Measurements from ENCODE around the gene SPI1. TPM values are rescaled to one million over a fixed set of nuclear protein-coding genes. Genes with fewer than 3 reads are reported as not detected.

Gene SPI1
- total RNA-seq, 4 donors from 2014 or later: 4.7 to 13.4 (median 9.8) TPM

GRCh38 chr11:47376525-47377371 lies 1.6 kb downstream of the SPI1 start:
- TF ChIP-seq CTCF (IDR thresholded peaks at IDR 0.05) (no peak), POLR2AphosphoS5 (IDR thresholded peaks at IDR 0.05) (no peak), POLR2A (IDR thresholded peaks at IDR 0.05) (no peak), EP300 (IDR thresholded peaks at IDR 0.05) (no peak)
- Histone ChIP-seq H3K9me3 (no peaks in the 10 kb centered on the region), H3K27me3 (no peaks in the 10 kb centered on the region), H3K27ac (peak overlapping the region; percentile 71), H3K4me3 (peak overlapping the region; percentile 42), H3K4me1 (peaks cover 8% of the 10 kb centered on the region), H3K36me3 (no peaks in the 10 kb centered on the region)
- 48% methylated on average over 6 of the region's 14 CpGs for WGBS
- DNase-seq (ENCODE audit: low spot score in 2 of 2): no peak

GRCh38 chr11:47376107-47376524 lies 2.2 kb downstream of the SPI1 start:
- H3K4me3 ChIP-seq: peak overlapping the region; percentile 42
- no peaks in the 10 kb centered on the region for H3K27me3 ChIP-seq
- no peaks in the 10 kb centered on the region for H3K36me3 ChIP-seq
- no peaks in the 10 kb centered on the region for H3K9me3 ChIP-seq
- H3K4me1 ChIP-seq: peaks cover 8% of the 10 kb centered on the region
- no peak for DNase-seq (ENCODE audit: low spot score in 2 of 2)
- WGBS: 76% methylated on average over 8 of the region's 8 CpGs
- peak overlapping the region; percentile 10 for H3K27ac ChIP-seq
- TF ChIP-seq POLR2A (IDR thresholded peaks at IDR 0.05): no peak
- TF ChIP-seq EP300 (IDR thresholded peaks at IDR 0.05): no peak
- no peak for TF ChIP-seq POLR2AphosphoS5 (IDR thresholded peaks at IDR 0.05)
- TF ChIP-seq CTCF (IDR thresholded peaks at IDR 0.05): no peak

DNA sequence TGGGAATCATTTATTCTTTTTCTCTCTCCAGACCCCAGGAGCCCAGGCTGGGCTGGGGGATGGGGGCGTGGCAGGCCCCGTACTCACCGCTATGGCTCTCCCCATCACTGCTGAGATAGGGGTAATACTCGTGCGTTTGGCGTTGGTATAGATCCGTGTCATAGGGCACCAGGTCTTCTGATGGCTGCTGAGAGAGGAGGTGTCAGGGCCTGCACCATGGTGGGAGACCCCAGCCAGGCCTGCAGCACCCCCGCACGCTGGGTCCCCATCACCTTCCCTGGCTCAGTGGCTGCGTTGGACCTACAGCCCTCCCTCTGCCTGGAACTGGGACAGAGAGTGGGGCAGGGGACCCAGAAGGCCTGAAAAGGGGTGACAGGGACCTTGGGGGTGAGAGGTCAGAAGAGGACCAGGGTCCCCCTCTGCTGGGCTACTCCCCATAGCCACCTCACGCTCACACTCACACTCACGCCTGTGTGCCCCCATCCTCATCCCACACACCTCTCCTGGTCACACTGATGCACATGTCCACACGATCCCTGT lies 2.7 kb downstream of the SPI1 start:
- Histone ChIP-seq H3K27ac (no peak overlapping the region), H3K9me3 (no peaks in the 10 kb centered on the region), H3K4me1 (peaks cover 8% of the 10 kb centered on the region), H3K27me3 (no peaks in the 10 kb centered on the region), H3K4me3 (peak overlapping the region; percentile 42), H3K36me3 (no peaks in the 10 kb centered on the region)
- TF ChIP-seq POLR2A (IDR thresholded peaks at IDR 0.05) (no peak), EP300 (IDR thresholded peaks at IDR 0.05) (no peak), CTCF (IDR thresholded peaks at IDR 0.05) (no peak), POLR2AphosphoS5 (IDR thresholded peaks at IDR 0.05) (no peak)
- WGBS: 94% methylated on average over 4 of the region's 13 CpGs
- no peak for DNase-seq (ENCODE audit: low spot score in 2 of 2)

DNA sequence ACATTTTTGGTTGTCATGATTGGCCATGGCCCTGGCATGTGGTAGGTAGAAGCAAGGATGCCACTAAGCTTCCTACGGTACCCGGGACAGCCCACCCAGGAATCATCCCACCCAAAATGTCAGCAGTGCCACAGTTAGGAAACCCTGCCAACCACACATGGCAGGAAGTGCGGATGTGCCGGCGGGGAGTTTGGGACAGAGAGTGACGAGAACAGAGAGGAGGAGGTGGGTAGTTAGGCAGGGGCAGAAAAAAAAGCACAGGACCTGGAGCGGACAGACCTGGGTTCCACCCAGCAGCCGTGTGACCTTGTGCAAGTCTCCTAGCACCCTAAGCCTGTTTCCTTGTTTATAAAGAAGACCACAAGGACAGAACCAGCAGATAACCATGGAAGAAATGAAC lies 3.3 kb downstream of the SPI1 start:
- no peak overlapping the region for H3K4me3 ChIP-seq
- H3K4me1 ChIP-seq: peaks cover 8% of the 10 kb centered on the region
- no peaks in the 10 kb centered on the region for H3K9me3 ChIP-seq
- no peak for TF ChIP-seq POLR2AphosphoS5 (IDR thresholded peaks at IDR 0.05)
- TF ChIP-seq POLR2A (IDR thresholded peaks at IDR 0.05): no peak
- no peak overlapping the region for H3K27ac ChIP-seq
- WGBS: 71% methylated on average over 8 of the region's 8 CpGs
- no peaks in the 10 kb centered on the region for H3K36me3 ChIP-seq
- H3K27me3 ChIP-seq: no peaks in the 10 kb centered on the region
- no peak for DNase-seq (ENCODE audit: low spot score in 2 of 2)

GRCh38 chr11:47374720-47375019 lies 3.7 kb downstream of the SPI1 start:
- Histone ChIP-seq H3K27me3 (no peaks in the 10 kb centered on the region), H3K9me3 (no peaks in the 10 kb centered on the region), H3K4me3 (no peak overlapping the region), H3K36me3 (no peaks in the 10 kb centered on the region), H3K27ac (no peak overlapping the region), H3K4me1 (peaks cover 8% of the 10 kb centered on the region)
- DNase-seq (ENCODE audit: low spot score in 2 of 2): no peak
- no peak for TF ChIP-seq EP300 (IDR thresholded peaks at IDR 0.05)
- TF ChIP-seq CTCF (IDR thresholded peaks at IDR 0.05): no peak
- TF ChIP-seq POLR2A (IDR thresholded peaks at IDR 0.05): no peak
- TF ChIP-seq POLR2AphosphoS5 (IDR thresholded peaks at IDR 0.05): no peak
- 83% methylated on average over 3 of the region's 5 CpGs for WGBS
